GM19099 (cell line): ENCODE data around the gene SEMA5A.

Experiments used
- POLR2A ChIP-seq: IDR thresholded peaks from 3 replicates; pipeline ENCODE4 v1.6.1; 2011; ENCODE audit warnings: low read depth; ENCODE audit not compliant: insufficient read length; ENCODE audit errors: extremely low read depth

Gene SEMA5A

GRCh38 chr5:9545992-9546851, at the start of gene SEMA5A:
TSS of gene SEMA5A (minus strand) at chr5:9546075. CDS start at chr5:9379946, 166,129 bp downstream.
- no peak for TF ChIP-seq POLR2A

- no peak for TF ChIP-seq POLR2A
These were observed 49.0 kb upstream of the SEMA5A start for GRCh38 chr5:9594913-9595312.

- no peak for TF ChIP-seq POLR2A
These were observed 43.4 kb upstream of the SEMA5A start for GRCh38 chr5:9589049-9589835.

- no peak for TF ChIP-seq POLR2A
These were observed 42.4 kb upstream of the SEMA5A start for GRCh38 chr5:9588254-9588653.

- no peak for TF ChIP-seq POLR2A
These were observed 41.3 kb upstream of the SEMA5A start for GRCh38 chr5:9587135-9587534.

GRCh38 chr5:9582406-9582805, 36.5 kb upstream of the SEMA5A start:
- no peak for TF ChIP-seq POLR2A

- TF ChIP-seq POLR2A: no peak
These were observed 27.9 kb upstream of the SEMA5A start for GRCh38 chr5:9573796-9574195.

GRCh38 chr5:9572246-9572645, 26.4 kb upstream of the SEMA5A start:
- TF ChIP-seq POLR2A: no peak

GRCh38 chr5:9570876-9571275, 25.0 kb upstream of the SEMA5A start:
- TF ChIP-seq POLR2A: no peak

- no peak for TF ChIP-seq POLR2A
These were observed 21.2 kb upstream of the SEMA5A start for GRCh38 chr5:9567039-9567438.

- TF ChIP-seq POLR2A: no peak
These were observed 18.9 kb upstream of the SEMA5A start for GRCh38 chr5:9564752-9565151.

- TF ChIP-seq POLR2A: no peak
These were observed 16.3 kb upstream of the SEMA5A start for GRCh38 chr5:9562141-9562540.

- no peak for TF ChIP-seq POLR2A
These were observed 14.1 kb upstream of the SEMA5A start for GRCh38 chr5:9559965-9560364.

- TF ChIP-seq POLR2A: no peak
These were observed 12.6 kb upstream of the SEMA5A start for GRCh38 chr5:9558319-9558965.

GRCh38 chr5:9557696-9558095, 11.8 kb upstream of the SEMA5A start:
- no peak for TF ChIP-seq POLR2A
